Right forelimb (tissue), 1 donor: ENCODE results near the gene ROBO1.
"Not testable (repeated sequence)": the region's sequence is repeated elsewhere in the genome, so short reads cannot be mapped to it uniquely, and the experiment has no call there.

Experiments
- DNase-seq: peaks from one replicate; pipeline ENCODE4 v3.0.0-alpha.2; 2018

ROBO1 gene

GRCh38 chr3:79217096-79217495, 550.7 kb downstream of the ROBO1 start:
- DNase-seq, result no peak

- DNase-seq, result no peak
These were observed 552.5 kb downstream of the ROBO1 start for GRCh38 chr3:79215286-79215685.

DNA sequence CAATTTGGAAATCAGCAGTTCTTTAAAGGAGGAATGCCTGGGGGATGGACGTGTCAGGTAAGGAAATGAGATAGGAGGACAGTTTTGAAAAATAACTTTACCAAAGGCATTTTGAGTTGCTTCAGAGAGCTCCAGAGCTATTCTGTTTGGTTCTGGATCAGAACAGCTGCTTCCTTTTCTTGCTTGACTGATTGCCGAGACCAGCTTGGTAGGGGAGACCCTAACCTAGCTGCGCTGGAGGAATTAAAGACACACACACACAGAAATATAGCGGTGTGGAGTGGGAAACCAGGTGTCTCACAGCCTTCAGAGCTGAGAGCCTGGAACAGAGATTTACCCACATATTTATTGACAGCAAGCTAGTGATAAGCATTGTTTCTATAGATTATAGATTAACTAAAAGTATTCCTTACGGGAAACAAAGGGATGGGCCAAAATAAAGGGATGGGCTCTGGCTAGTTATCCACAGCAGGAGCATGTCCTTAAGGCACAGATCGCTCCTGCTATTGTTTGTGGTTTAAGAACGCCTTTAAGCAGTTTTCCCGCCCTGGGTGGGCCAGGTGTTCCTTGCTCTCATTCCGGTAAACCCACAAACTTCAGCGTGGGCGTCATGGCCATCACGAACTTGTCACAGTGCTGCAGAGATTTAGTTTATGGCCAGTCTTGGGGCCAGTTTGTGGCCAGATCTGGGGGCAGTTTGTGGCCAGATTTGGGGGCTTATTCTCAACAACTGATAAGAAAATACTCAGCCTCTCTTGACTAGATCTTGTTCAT, 556.0 kb downstream of the ROBO1 start:
- no peak for DNase-seq

- no peak for DNase-seq
These were observed 563.4 kb downstream of the ROBO1 start for GRCh38 chr3:79204351-79204750.

DNA sequence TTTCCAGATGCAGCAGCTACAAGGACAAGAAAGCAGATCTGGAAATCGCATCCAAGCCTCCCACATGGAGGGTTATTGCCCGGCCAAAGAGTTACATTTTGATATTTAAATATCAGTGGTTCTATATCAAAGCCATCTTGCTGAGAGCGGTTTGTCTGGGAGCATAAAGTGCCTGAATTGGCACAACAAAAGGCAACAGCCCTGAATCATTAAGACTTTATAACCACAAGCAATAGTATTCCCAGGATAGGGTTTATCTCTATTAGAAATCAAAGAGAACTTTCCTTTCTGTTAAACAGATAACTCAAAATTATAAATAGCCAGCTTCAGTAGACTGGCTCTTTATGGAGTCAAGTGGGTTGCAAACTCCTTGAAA, 564.7 kb downstream of the ROBO1 start:
- DNase-seq, result peak; percentile 44

DNA sequence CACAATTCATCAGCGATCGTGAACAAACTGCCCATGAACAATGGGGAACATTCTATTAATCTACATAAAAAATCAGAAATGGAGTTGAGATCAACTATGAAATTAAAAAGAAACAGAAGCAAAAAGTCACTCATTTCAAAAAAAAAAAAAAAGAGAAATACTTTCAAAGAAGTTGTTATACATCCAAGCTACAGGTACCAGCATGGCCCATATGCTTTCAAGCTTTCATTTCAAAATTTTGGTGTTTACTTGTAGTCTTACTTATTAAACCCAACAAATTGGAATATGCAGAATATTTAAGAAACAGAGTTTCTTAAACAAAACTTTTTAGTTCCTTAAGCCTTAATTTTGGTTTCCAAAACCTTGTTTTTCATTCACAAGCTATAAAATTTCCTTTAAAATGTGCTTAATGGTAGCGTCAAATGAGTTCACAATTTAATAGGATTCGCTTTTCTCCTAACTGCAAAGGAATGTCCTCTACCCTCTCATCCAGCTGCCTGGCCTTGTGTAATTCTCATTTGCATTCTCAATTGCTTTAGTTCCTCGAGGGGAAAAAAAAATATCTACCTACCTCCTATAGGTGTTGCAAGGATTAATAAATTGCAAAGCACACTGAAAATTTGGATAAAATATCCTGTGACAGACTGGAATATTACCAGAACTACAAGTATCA, 565.2 kb downstream of the ROBO1 start:
- no peak for DNase-seq

DNA sequence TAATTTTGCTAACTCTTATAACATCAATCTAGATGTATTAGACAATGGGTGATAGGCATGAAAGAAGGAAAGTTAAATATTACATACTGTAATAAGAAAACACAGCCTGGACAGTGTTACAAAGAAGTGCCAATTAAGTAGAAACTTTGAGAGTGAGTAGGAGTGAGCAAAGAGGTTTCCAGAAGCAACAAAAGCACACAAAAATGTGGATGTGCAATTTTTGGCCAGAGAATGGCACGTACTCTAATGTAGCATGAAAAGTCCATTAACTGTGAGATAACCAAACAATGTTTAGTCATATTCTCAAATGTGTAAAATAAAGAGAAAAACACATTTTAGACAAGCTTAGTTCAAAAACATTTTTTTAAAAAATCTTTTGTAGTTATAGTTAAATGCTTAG, 567.3 kb downstream of the ROBO1 start:
- DNase-seq, result no peak

DNA sequence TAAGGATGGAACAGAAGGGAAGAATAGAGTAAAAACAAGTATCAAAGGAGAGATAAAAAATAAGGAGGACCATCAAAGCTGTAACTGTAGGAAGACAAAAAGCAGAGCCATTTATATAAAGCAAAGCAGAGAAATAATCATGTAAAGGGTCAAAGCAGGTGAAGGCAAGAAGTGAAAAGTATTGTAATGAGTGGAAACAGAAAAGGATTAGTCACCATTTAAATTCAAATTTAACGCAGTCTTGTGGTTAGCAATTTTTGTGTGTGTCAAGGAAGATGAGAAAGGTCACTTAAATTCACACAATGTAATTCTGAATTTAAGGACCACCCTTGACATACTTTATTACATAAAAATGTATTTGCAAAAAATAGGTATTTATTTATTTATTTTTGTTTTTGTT, 567.8 kb downstream of the ROBO1 start:
- no peak for DNase-seq

GRCh38 chr3:79187426-79187825, 580.4 kb downstream of the ROBO1 start:
- no peak for DNase-seq

GRCh38 chr3:79184251-79184650, 583.5 kb downstream of the ROBO1 start:
- DNase-seq, result no peak

- no peak for DNase-seq
These were observed 584.3 kb downstream of the ROBO1 start for GRCh38 chr3:79183496-79183895.

DNA sequence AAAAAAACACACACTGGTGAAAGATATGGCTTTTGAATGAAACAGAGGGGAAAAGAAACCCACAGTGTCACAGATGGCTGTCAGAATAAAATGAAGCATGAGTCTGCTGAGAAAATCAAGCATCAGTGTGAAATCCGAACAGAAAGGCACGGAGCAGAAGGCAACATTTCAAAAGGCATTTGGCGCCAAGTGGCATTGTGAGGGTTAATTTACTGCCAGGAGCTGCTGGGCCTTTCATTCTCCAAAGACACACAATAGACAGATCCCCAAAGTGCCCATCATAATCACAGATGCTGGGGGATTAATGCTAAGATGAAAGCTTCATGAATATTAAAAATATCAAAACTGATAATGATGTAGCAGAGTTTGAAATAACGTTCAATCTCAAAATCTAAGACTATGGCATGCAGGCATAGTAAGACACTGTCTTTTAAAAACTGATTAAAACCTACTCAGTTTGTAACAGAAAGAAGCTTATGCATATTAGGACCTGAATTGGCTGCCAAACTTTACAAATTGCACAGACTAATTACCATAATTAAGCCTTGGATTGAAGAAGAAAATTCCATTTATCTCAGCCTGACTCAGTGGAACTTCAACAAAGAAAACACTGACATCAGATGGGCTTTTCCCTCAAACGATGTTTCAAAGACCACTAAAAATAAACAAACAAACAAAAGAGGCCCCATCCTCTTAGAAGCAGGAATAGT, 589.2 kb downstream of the ROBO1 start:
- no peak for DNase-seq

GRCh38 chr3:79175870-79176269, 591.9 kb downstream of the ROBO1 start:
- DNase-seq, result no peak

GRCh38 chr3:79173259-79173658, 594.5 kb downstream of the ROBO1 start:
- DNase-seq, result not testable (repeated sequence)

DNA sequence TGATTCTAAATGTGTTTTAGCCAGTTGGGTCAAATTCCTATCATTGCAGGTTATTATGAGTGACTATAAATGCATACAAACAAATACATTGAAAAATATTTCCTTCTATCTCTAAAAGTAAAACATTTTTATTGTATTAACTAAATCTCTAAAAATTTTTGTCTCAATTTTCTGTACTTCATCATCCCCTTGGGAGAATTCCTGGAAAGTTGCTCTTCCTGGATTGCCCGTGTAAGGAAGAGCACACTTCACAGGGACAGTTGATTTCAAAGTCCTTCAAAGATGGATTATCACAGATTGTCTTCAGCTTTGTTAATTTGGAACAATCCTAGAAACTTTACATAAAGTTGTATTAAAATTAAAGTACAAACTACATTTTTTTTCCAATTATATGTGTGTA, 595.6 kb downstream of the ROBO1 start:
- DNase-seq, result no peak

GRCh38 chr3:79170021-79170420, 597.8 kb downstream of the ROBO1 start:
- no peak for DNase-seq

DNA sequence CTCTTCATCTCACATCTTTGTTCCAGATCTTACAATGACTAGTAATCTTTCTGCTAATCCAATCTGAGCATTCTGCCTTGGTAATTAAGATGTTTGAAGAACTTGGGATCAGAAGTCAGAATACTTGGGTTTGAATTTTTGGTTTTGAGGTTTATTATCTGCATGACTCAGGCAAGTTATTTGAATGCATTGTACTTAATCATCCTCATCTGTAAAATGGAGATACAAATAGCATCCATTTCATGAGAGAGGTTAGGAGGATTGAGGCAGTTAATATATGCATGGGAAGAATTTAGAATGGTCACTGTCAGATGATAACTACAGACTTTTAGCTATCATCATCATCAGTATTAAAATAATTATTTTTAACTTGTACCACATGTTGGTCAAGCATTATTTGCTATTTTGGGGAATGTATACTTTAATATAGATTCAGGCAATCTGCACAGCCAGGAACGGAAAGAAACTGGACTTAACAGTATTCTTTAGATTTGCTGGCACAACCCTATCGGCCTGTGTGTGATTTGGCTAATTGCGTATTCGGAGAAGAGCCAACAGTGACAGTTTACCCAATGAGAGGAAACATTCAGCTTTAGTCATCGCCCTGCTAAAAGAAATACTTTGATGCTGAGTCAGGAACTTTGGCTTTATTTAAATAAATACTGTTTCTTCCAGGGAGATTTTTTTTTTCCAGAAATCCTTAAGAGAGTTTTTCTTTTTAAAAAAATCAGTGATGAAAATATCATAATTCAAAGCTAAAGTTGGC, 600.0 kb downstream of the ROBO1 start:
- no peak for DNase-seq

DNA sequence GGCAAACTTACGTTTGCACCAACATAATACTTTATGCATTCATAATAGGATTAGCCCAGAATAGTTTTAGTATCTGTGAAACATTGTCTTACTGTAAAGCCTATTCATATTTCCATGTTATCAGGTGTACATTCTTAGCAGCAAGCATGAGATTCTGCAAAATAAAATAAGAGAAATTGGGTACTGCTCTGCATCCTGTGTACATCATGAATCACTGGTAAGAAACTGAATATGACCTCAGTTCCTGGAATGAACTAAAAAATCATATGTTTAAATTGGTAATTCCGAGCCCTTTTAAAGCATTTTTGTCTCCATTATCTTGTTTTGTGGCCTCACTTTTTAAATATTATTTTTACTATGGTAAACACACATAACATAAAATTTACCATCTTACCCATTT, 605.1 kb downstream of the ROBO1 start:
- DNase-seq, result no peak

GRCh38 chr3:79161941-79162340, 605.9 kb downstream of the ROBO1 start:
- no peak for DNase-seq

GRCh38 chr3:79160421-79160820, 607.4 kb downstream of the ROBO1 start:
- DNase-seq, result no peak

GRCh38 chr3:79159736-79160135, 608.1 kb downstream of the ROBO1 start:
- DNase-seq, result no peak

DNA sequence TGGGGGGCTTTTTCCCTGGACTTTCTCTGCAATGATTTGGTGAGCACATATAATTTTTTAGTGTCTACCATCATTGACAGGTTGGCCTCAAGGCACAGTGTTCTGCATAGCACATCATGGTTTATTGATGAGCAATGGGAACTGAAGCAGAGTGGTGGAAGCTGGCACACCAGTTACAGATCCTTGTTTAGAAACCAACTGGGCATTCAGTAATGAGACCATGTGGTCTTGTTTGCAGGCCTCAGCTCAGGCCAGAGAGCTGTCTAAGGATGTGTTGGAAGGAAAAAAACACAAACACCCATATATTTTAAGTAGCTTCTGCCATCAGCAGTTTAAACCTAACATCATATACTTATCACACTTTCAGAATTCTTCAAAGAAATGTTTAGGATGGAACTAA, 610.6 kb downstream of the ROBO1 start:
- DNase-seq, result no peak

- no peak for DNase-seq
These were observed 612.9 kb downstream of the ROBO1 start for GRCh38 chr3:79154865-79155264.
